ENCODE measurements around the gene CILP. TPM values are rescaled to one million over a fixed set of nuclear protein-coding genes. Genes with fewer than 3 reads are reported as not detected.

Gene CILP
- total RNA-seq, 1 experiment from 2014 or later, result 0.04 TPM

DNA sequence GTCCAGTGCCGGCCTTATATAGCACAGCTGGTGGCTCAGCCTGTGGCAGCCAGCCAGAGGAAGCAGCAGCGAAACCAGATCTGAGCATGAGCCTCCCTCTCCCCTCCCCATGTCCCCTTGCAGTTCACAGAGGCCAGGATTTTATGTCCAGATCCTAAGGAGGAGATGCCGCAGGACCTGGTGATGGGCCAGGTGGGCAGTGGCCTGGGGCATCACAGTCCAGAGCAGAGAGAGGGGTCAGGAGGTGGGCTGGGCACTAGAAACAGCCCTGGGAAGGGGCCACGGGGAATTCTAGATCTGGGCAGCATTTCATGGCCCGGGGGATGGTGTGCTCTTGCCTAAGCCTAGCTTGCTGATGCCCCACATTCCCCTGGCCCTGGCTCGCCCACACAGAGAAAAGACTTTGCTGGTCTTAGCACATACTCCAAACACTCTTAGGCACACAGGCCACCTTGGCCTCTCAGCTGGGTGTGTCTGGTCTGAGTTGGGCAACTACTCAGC lies 259 bp upstream of the CILP start:
- no peak overlapping the region for H2BK20ac ChIP-seq (ENCODE audit: low read depth, low read length, poor library complexity, severe bottlenecking)

More for the DNA sequence above, 259 bp upstream of the CILP start:
- H3K27me3 Mint-ChIP-seq (ENCODE audit: low read depth), result peaks cover 3% of the 10 kb centered on the region
- Histone ChIP-seq H2BK15ac (ENCODE audit: low read depth, low read length) (no peak overlapping the region), H2BK120ac (ENCODE audit: low read depth, low read length, poor library complexity, severe bottlenecking) (no peak overlapping the region), H2BK12ac (ENCODE audit: insufficient read length, low read depth, low read length) (no peak overlapping the region), H3K79me2 (ENCODE audit: insufficient read depth, low read length) (no peaks in the 10 kb centered on the region), H3K18ac (ENCODE audit: insufficient read length, low read depth, low read length) (no peak overlapping the region), H2BK5ac (ENCODE audit: insufficient read length, low read length) (no peak overlapping the region), H3K4ac (ENCODE audit: low read depth, low read length) (no peak overlapping the region), H3K27ac (ENCODE audit: insufficient read length, low read depth, low read length) (no peak overlapping the region), H3K23ac (ENCODE audit: insufficient read length, low read depth, low read length) (no peak overlapping the region), H3K56ac (ENCODE audit: insufficient read length, low read depth, low read length) (no peak overlapping the region), H4K20me1 (ENCODE audit: control insufficient read depth, insufficient read depth, insufficient read length) (no peaks in the 10 kb centered on the region), H2AK5ac (ENCODE audit: insufficient read length, low read length) (no peak overlapping the region), H2AFZ (ENCODE audit: low read length) (no peak overlapping the region), H4K8ac (replicated peaks; ENCODE audit: insufficient read length, low read depth, low read length) (no peak overlapping the region), H3K9ac (ENCODE audit: extremely low read depth, insufficient read length, low read length) (no peak overlapping the region), H3K14ac (ENCODE audit: insufficient read depth, low read length) (no peak overlapping the region), H3K79me1 (ENCODE audit: insufficient read depth, low read depth, low read length, poor library complexity, severe bottlenecking) (no peaks in the 10 kb centered on the region), H3K9me3 (ENCODE audit: control insufficient read depth, low read depth, low read length) (no peaks in the 10 kb centered on the region), H4K5ac (ENCODE audit: insufficient read length, low read depth, low read length) (no peak overlapping the region), H3K27me3 (ENCODE audit: insufficient read depth, low read length) (no peaks in the 10 kb centered on the region), H3T11ph (ENCODE audit: low read length) (no peak overlapping the region), H3K4me2 (ENCODE audit: insufficient read depth, insufficient read length, low read length) (no peak overlapping the region), H3K23me2 (ENCODE audit: insufficient read length, low read depth, low read length, poor library complexity, severe bottlenecking) (no peaks in the 10 kb centered on the region), H4K91ac (ENCODE audit: insufficient read length, low read depth, low read length) (no peak overlapping the region), H3K4me1 (ENCODE audit: insufficient read depth, low read length) (no peaks in the 10 kb centered on the region)
- peaks cover 12 to 25% of the 10 kb centered on the region in 2 experiments for H3K4me1 Mint-ChIP-seq
- DNase-seq, result no peak
- TF ChIP-seq, protein P1, sequence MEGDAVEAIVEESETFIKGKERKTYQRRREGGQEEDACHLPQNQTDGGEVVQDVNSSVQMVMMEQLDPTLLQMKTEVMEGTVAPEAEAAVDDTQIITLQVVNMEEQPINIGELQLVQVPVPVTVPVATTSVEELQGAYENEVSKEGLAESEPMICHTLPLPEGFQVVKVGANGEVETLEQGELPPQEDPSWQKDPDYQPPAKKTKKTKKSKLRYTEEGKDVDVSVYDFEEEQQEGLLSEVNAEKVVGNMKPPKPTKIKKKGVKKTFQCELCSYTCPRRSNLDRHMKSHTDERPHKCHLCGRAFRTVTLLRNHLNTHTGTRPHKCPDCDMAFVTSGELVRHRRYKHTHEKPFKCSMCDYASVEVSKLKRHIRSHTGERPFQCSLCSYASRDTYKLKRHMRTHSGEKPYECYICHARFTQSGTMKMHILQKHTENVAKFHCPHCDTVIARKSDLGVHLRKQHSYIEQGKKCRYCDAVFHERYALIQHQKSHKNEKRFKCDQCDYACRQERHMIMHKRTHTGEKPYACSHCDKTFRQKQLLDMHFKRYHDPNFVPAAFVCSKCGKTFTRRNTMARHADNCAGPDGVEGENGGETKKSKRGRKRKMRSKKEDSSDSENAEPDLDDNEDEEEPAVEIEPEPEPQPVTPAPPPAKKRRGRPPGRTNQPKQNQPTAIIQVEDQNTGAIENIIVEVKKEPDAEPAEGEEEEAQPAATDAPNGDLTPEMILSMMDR (conservative IDR thresholded peaks at IDR 0.05), result no peak
- no peak overlapping the region for H3K4me3 Mint-ChIP-seq
- no CpG with 5 or more reads among the region's 6 CpGs for WGBS (ENCODE audit: extremely low coverage, insufficient read length, low lambda C conversion rate)
- H3K36me3 Mint-ChIP-seq (ENCODE audit: insufficient read depth in 1 of 3, low read depth in 3 of 3), result no peaks in the 10 kb centered on the region; a peak in 1 of 7 replicates
- no peaks in the 10 kb centered on the region for H3K9me3 Mint-ChIP-seq
- H3K27ac Mint-ChIP-seq, result no peak overlapping the region; a peak in 1 of 7 replicates

All from H9 (cell line).